Measurements from ENCODE around the gene TMEM130.
"Not testable (repeated sequence)": the region's sequence is repeated elsewhere in the genome, so short reads cannot be mapped to it uniquely, and the experiment has no call there.

TMEM130 gene

DNA sequence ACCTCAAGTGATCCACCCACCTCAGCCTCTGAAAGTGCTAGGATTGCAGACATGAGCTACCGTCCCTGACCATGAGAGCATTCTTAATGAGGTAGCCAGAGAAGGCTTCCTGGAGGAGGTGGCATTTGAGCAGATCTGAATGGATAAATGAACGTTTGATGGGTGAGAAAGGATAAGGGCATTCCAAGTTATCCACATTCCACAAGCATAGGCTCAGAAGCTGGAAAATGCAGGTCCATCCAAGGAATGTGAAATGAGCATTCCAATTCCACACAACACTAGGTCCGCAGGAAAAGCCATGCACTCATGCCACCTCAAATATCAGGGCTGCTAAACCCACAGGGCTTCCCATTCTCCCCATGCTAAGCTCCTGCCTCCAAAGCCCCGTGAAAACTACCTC is 17.0 kb downstream of the TMEM130 start:
- DNase-seq (ENCODE audit: low read depth in 2 of 2): no peak
- H3K4me3 ChIP-seq (replicated peaks in 1 of 2; ENCODE audit: low read depth in 2 of 2, low read length in 2 of 2): no peak overlapping the region
- TF ChIP-seq, protein P1, sequence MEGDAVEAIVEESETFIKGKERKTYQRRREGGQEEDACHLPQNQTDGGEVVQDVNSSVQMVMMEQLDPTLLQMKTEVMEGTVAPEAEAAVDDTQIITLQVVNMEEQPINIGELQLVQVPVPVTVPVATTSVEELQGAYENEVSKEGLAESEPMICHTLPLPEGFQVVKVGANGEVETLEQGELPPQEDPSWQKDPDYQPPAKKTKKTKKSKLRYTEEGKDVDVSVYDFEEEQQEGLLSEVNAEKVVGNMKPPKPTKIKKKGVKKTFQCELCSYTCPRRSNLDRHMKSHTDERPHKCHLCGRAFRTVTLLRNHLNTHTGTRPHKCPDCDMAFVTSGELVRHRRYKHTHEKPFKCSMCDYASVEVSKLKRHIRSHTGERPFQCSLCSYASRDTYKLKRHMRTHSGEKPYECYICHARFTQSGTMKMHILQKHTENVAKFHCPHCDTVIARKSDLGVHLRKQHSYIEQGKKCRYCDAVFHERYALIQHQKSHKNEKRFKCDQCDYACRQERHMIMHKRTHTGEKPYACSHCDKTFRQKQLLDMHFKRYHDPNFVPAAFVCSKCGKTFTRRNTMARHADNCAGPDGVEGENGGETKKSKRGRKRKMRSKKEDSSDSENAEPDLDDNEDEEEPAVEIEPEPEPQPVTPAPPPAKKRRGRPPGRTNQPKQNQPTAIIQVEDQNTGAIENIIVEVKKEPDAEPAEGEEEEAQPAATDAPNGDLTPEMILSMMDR (IDR thresholded peaks at IDR 0.05; ENCODE audit: low read depth, low read length): no peak

GRCh38 chr7:98848918-98849317 is 20.9 kb downstream of the TMEM130 start:
- TF ChIP-seq, protein P1 (IDR thresholded peaks at IDR 0.05; ENCODE audit: low read depth, low read length): no peak
- DNase-seq (ENCODE audit: low read depth in 2 of 2): no peak

GRCh38 chr7:98842552-98842951 is 27.3 kb downstream of the TMEM130 start:
- not testable (repeated sequence) for H3K4me3 ChIP-seq (replicated peaks in 1 of 2; ENCODE audit: low read depth in 2 of 2, low read length in 2 of 2); DNase-seq (ENCODE audit: low read depth in 2 of 2)

More at GRCh38 chr7:98848918-98849317, 20.9 kb downstream of the TMEM130 start:
- no peak overlapping the region for H3K4me3 ChIP-seq (replicated peaks in 1 of 2; ENCODE audit: low read depth in 2 of 2, low read length in 2 of 2)

DNA sequence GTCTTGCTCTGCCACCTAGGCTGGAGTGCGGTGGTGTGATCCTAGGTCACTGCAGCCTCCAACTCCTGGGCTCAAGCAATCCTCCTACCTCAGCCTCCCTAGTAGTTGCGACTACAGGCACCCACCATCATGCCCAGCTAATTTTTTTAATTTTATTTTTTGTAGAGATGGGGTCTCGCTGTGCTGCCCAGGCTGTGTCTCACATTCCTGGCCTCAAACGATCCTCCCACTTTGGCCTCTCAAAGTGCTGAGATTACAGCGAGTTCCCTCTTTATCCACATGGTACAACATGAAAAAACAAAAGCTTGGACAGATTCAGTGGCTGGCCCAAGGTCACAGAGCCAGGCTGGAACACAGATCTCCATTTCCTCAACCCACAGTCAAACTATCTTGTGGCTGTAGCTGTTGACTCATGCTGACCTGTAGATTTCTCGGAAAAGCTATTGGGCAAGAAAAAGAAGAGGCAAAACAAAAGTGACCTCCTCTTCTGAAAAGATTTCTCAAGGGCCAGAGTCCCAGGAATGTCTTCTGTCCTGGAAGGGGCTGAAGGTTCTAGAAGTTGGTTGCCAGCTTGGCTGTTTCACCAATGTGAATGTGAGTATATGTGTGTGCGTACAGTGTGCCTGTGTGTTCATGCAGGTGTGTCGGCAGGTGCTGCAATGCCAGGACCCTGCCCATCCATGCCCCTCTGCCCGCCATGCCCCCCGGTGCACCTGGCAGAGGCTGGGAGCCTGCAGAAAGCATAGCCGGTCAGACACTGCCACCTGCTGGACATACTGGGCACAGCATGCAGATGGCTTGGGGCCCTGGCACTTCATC is 28.4 kb downstream of the TMEM130 start:
- TF ChIP-seq, protein P1 (IDR thresholded peaks at IDR 0.05; ENCODE audit: low read depth, low read length): peak; percentile 95
- H3K4me3 ChIP-seq (replicated peaks in 1 of 2; ENCODE audit: low read depth in 2 of 2, low read length in 2 of 2): no peak overlapping the region
- DNase-seq (ENCODE audit: low read depth in 2 of 2): peak; percentile 91 to 92

DNA sequence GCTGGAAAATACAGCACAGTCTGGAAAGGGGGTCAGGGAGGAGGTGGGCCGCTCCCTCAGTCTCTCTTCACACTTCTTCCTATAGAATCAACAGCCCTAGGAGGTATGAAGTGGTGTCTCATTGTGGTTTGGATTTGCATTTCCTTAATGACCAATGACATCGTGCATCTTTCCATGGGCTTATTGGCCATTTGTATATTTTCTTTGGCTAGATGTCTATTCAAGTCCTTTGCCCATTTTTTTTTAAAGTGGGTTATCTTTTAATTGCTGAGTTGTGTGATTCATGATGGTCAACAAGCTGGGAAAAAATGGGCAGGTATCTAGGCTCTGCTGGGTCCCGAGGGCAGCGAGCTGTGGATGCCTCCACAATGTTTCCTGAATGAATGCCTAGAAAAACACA is 29.1 kb downstream of the TMEM130 start:
- DNase-seq (ENCODE audit: low read depth in 2 of 2): peak; percentile 50 to 68
- TF ChIP-seq, protein P1 (IDR thresholded peaks at IDR 0.05; ENCODE audit: low read depth, low read length): no peak

GRCh38 chr7:98840096-98840495 is 29.7 kb downstream of the TMEM130 start:
- no peak overlapping the region for H3K4me3 ChIP-seq (replicated peaks in 1 of 2; ENCODE audit: low read depth in 2 of 2, low read length in 2 of 2)
- TF ChIP-seq, protein P1 (IDR thresholded peaks at IDR 0.05; ENCODE audit: low read depth, low read length): no peak
- DNase-seq (ENCODE audit: low read depth in 2 of 2): no peak

More for the DNA sequence above, 29.1 kb downstream of the TMEM130 start:
- H3K4me3 ChIP-seq (replicated peaks in 1 of 2; ENCODE audit: low read depth in 2 of 2, low read length in 2 of 2): no peak overlapping the region

DNA sequence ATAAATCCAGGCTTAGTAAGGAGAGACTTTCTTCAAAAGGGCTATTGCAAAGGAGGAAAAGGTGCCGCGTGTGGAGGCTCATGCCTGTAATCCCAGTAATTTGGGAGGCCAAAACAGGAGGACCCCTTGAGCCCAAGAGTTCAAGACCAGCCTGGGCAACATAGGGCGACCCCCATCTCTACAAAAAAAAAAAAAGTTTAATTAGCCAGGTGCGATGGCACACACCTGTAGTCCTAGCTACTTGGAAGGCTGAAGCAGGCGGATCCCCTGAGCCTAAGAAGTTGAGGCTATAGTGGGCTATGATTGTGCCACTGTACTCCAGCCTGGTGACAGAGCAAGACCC is 32.2 kb downstream of the TMEM130 start:
- TF ChIP-seq, protein P1 (IDR thresholded peaks at IDR 0.05; ENCODE audit: low read depth, low read length): no peak
- H3K4me3 ChIP-seq (replicated peaks in 1 of 2; ENCODE audit: low read depth in 2 of 2, low read length in 2 of 2): no peak overlapping the region
- DNase-seq (ENCODE audit: low read depth in 2 of 2): no peak
